Endometrial microvascular endothelial cells (primary cell): ENCODE measurements around the gene MAN1A2. TPM values are rescaled to one million over a fixed set of nuclear protein-coding genes. Genes with fewer than 3 reads are reported as not detected.

ENCODE experiments used
- in situ Hi-C: cut with HindIII; loops from 2 replicates; pipeline ENCODE4 v1.10.0; 2017; ENCODE audit warnings: low sequenced_read_pairs, low pct_unique_long_range_greater_than_20kb; ENCODE audit errors: inconsistent ontology term
- total RNA-seq: library from RNA; depleted of rRNA; stranded (reverse); fragments of >200 nt; gene quantifications from one replicate; pipeline ENCODE4 v1.2.3, GENCODE V29; 2015; ENCODE audit errors: inconsistent ontology term

Gene MAN1A2
- total RNA-seq, 1 donor from 2014 or later, result 24.2 TPM

DNA sequence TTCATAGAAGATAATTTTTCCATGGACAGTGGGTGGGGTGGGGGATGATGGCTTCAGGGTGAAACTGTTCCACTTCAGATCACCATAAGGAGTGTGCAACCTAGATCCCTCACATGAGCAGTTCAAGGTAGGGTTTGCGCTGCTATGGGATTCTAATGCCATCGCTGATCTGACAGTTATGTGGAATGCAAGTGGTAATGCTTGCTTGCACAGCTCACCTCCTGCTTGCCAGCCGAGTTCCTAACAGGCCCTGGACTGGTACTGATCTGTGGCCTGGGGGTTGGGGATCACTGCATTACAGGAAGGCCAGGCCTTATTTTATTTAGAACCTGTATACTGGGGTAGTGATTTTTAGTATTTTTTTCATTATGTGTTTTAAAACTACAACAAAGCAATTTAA, 22.0 kb downstream of the MAN1A2 start:
- in situ Hi-C loops, result no loop called here

DNA sequence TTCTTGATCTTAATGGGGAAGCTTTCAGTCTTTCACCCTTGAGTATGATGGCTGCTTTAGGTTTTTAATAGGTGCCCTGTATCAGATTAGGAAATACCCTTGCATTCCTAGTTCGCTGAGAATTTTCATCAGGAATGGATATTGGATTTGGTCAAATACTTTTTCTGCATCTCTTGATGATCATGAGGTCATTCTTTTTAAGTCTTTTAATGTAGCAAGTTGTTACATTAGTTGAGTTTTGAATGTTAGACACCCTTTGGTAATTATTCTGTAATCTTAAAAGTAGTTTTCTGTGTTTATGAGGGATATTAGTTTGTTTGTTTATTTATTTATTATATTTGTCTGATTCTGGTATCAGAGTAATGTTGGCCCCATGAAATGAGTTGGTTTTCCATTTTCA, 22.5 kb downstream of the MAN1A2 start:
- in situ Hi-C loops, result no loop called here

DNA sequence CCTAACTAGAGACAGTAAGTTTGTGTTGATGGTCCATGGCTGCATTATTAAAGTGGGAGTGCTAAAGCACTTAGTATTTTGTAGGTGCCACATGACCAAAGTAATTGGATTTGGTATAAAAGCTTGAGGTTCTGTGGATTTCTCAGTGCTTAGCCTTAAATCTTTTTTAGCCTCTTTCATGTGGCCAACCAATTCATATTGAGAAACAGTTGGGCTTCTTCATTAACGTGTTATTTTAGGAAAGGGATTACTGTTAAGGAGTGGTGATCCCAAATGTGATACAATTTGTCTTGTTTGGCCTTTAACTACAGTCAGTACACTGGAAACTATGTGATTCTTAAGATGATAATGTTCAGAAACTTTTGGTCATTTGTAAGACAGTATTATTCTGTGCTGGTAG, 25.5 kb downstream of the MAN1A2 start:
- in situ Hi-C loops, result no loop called here

DNA sequence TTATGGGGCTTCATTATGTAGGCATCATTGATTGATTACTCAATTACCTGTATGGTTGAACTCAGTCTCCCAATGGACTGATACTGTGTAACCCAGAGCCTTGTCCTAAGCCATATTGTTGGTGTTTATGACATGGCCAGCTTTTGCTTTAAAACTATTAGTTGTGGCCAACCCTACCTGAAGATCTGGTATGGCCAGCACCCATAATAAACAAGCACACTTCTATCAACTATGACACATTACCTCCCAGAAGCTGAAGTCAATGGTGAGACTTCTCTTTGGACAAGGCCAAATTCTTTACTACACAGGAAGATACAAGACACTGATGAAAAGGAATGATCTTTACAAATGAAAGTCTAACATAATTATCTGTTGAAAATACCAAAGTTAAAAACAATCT, 28.8 kb downstream of the MAN1A2 start:
- in situ Hi-C loops, result no loop called here

DNA sequence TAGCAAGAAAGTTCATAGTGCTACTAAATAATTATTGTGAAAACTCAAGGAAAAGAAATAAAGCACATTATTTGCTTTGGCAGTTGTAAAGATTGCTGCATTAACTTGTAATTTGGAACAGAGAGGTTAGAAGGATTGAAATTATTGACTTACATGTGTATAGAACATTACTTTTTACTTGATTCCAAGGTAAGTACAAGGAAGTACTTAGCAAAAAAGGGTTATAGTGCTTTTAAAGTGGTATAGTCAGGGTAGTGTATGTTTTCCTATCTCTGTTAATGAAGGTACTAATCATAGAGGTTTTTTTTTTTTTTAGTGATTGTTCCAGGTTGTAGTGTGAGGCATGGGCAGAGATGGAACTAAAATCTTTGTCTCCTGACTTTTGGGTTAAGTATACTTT, 29.4 kb downstream of the MAN1A2 start:
- in situ Hi-C loops, result no loop called here

GRCh38 chr1:117398957-117399356, 31.7 kb downstream of the MAN1A2 start:
- in situ Hi-C loops, result no loop called here

DNA sequence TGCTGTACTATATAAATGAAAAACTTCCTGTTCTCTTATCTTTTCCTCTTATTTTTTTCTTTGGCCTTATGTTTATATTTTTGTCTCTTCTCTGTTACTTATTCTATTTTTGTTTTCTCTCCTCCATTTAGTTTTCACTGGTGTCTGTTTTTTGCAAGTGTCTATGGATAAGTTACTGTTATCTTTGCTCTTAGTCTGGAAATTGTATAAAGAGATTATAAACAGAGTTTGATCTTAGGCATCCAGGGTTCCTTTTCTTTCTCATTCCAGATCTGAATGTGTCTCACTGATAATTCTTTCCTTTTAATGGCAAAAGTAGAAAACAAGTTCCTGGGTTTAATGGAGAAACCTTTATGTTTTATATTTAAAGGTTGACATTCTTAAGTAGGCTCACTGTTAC, 34.5 kb downstream of the MAN1A2 start:
- in situ Hi-C loops, result no loop called here

GRCh38 chr1:117403597-117403996, 36.3 kb downstream of the MAN1A2 start:
- in situ Hi-C loops, result no loop called here

- in situ Hi-C loops, result no loop called here
Observed at GRCh38 chr1:117405042-117405441, 37.8 kb downstream of the MAN1A2 start.

GRCh38 chr1:117412472-117412871, 45.2 kb downstream of the MAN1A2 start:
- in situ Hi-C loops, result no loop called here

GRCh38 chr1:117413412-117413811, 46.2 kb downstream of the MAN1A2 start:
- in situ Hi-C loops, result no loop called here

DNA sequence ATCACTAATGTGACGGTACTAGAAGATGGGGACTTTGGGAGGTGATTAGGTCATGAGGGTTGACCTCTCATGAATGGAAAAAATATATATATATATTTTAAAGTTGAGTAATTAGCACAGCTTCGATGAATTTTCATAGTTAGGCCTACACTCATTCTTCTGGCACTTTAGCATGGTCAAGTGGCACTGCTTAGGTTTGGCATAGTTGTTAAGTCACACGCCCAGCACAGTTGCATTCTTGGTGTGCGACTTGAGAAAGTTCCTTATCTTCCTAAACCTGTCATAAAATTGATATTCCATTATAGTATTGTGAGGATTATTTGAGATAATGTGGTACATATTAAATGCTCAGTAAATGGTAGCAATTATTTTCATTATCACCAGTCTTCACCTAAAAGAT, 47.7 kb downstream of the MAN1A2 start:
- in situ Hi-C loops, result no loop called here

- in situ Hi-C loops, result no loop called here
Observed at GRCh38 chr1:117416004-117416403, 48.8 kb downstream of the MAN1A2 start.

GRCh38 chr1:117416546-117417125, 49.4 kb downstream of the MAN1A2 start:
- in situ Hi-C loops, result no loop called here

DNA sequence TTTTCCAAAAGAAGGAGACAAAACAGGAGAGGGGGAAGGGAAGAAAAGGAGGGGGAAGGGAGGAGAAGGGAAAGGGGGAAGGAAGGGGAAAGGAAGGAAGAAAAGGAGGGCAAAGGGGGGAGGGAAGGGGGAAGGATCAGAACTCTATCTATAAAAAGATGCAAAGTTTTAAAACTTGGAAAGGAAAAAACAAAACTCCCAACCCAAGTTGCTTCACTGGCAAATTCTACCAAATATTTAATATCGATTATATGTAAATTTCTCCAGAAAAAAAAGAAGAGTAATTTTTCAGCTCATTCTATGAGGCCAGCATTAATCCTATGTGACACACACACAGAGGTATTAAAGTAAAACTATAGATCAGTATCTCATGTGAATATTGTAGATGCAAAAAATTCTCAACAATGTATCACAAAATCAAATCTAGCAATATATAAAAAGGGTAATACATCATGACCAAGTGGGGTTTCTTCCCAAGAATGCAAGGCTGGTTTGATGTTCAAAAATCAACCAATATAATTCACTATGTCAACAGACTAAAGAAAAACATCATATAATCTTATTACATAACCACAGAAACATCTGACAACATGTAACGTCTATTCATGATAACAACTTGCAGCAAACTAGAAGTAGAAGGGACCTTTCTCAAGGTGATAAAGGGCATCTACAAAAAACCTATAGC, 57.9 kb downstream of the MAN1A2 start:
- in situ Hi-C loops, result no loop called here

- in situ Hi-C loops, result no loop called here
Observed at GRCh38 chr1:117427297-117427696, 60.0 kb downstream of the MAN1A2 start.

DNA sequence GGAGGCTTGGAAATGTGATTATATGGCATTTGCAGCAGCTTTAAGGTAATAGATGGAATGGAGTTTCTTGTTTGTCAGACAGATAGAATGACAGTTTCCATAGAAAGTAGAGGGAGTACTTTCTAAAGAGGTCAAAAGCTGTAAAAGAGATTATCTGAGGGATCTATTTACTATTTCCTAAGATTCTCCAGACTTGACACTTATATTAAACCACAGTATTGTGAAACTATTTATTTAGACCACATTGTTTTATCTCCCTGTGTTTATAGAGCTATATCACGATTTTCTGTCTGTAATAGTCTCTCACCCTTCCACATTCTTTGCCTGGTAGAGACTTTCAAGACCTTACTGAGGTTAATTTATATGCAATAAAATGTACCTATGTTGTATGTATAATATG, 66.7 kb downstream of the MAN1A2 start:
- in situ Hi-C loops, result no loop called here

GRCh38 chr1:117436513-117436912, 69.3 kb downstream of the MAN1A2 start:
- in situ Hi-C loops, result no loop called here

DNA sequence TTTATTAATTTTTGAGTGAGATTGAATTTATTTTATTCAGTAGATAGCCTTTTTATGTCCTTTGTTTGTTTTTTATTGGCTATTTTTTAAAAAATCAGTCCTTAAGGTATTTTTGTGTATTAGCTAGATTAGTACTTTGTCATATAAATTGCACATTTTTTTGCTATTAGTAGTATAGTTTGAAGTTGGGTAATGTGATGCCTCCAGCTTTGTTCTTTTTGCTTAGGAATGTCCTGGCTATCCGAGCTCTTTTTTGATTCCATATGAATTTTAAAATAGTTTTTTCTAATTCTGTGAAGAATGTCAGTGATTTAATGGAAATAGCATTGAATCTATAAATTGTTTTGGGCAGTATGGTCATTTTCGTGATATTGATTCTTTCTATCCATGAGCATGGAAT, 80.4 kb downstream of the MAN1A2 start:
- in situ Hi-C loops, result no loop called here

DNA sequence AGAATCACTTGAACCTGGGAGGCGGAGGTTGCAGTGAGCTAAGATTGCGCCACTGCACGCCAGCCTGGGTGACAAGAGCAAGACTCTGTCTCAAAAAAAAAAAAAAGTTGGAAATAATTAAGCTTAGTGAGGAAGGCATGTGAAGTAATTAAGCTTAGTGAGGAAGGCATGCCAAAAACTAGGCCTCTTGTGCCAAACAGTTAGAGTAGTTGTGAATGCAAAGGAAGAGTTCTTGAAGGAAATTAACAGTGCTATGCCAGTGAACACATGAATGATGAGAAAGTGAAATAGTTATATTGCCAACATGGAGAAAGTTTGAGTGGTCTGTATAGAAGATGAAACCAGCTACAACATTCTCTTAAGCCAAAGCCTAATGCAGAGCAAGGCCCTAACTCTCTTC, 85.0 kb downstream of the MAN1A2 start:
- in situ Hi-C loops, result no loop called here

GRCh38 chr1:117453958-117454357, 86.7 kb downstream of the MAN1A2 start:
- in situ Hi-C loops, result no loop called here
